ENCODE measurements around the gene CASP8. TPM values are rescaled to one million over a fixed set of nuclear protein-coding genes. Genes with fewer than 3 reads are reported as not detected.

Gene CASP8
- total and polyA plus RNA-seq, 2 of the 8 experiments (the other 6 are each of a cell fraction or from before 2014, with no cell fraction given), result 2.3 to 3.6 TPM

GRCh38 chr2:201235860-201236811 lies 24.2 kb upstream of the CASP8 start (continued):
- TF ChIP-seq RAD21 (IDR thresholded peaks at IDR 0.05 in 1 of 2, conservative IDR thresholded peaks at IDR 0.05 in 1 of 2; ENCODE audit: low read depth in 2 of 2, low read length in 2 of 2), result peak; percentile 77 to 88
- TF ChIP-seq CTCF (IDR thresholded peaks at IDR 0.05; ENCODE audit: control extremely low read depth in 1 of 3, insufficient read depth in 1 of 3, low read depth in 1 of 3, low read length in 3 of 3), result peak in 2 of 3 experiments; percentile 56 to 62; a peak in 3 of 4 replicates
- TF ChIP-seq USF2 (IDR thresholded peaks at IDR 0.05; ENCODE audit: low read length), result no peak
- TF ChIP-seq GABPA (IDR thresholded peaks at IDR 0.05; ENCODE audit: borderline replicate concordance, insufficient read depth, low read length), result no peak
- no peak for TF ChIP-seq CBX5 (IDR thresholded peaks at IDR 0.05; ENCODE audit: low read depth, low read length)
- TF ChIP-seq POLR2AphosphoS5 (IDR thresholded peaks at IDR 0.05; ENCODE audit: low read depth, low read length), result no peak
- no peak for TF ChIP-seq NRF1 (IDR thresholded peaks at IDR 0.05; ENCODE audit: low read depth, low read length)
- no peak for TF ChIP-seq GTF2F1 (IDR thresholded peaks at IDR 0.05; ENCODE audit: borderline replicate concordance, low read depth, low read length)
- TF ChIP-seq KDM1A (IDR thresholded peaks at IDR 0.05; ENCODE audit: borderline replicate concordance, low read length), result no peak
- no peak for TF ChIP-seq TCF12 (IDR thresholded peaks at IDR 0.05; ENCODE audit: low read depth, low read length)
